HepG2 (cell line): ENCODE measurements around the gene QRICH2. TPM values are rescaled to one million over a fixed set of nuclear protein-coding genes. Genes with fewer than 3 reads are reported as not detected.

Experiments
- CEBPG ChIP-seq: IDR thresholded peaks from 2 replicates; pipeline ENCODE4 v1.6.1; 2016
- KDM2A ChIP-seq: sonication (generic); formaldehyde crosslinking; IDR thresholded peaks from 2 replicates; pipeline ENCODE4 v1.4.0; 2020; ENCODE audit warnings: low read depth, missing genetic modification reagents, borderline replicate concordance
- KIAA2018 ChIP-seq: sonication (generic); formaldehyde crosslinking; IDR thresholded peaks from 2 replicates; pipeline ENCODE4 v1.5.0; 2020; ENCODE audit warnings: mild to moderate bottlenecking, missing genetic modification reagents, borderline replicate concordance
- MAFG ChIP-seq: sonication (generic); formaldehyde crosslinking; IDR thresholded peaks from 2 replicates; pipeline ENCODE4 v1.5.1; 2020; ENCODE audit warnings: mild to moderate bottlenecking, missing genetic modification reagents
- MXD4 ChIP-seq: IDR thresholded peaks from 2 replicates; pipeline ENCODE4 v1.6.1; 2016; ENCODE audit warnings: mild to moderate bottlenecking, missing biosample characterization, missing genetic modification reagents
- PCBP2 ChIP-seq: fragments of 200-400 bp; formaldehyde crosslinking; optimal IDR thresholded peaks from 2 replicates; pipeline ENCODE3; 2018; ENCODE audit warnings: low read length, low read depth; ENCODE audit not compliant: poor library complexity, severe bottlenecking
- SMAD9 ChIP-seq: sonication (generic); formaldehyde crosslinking; IDR thresholded peaks from 2 replicates; pipeline ENCODE4 v1.5.1; 2020; ENCODE audit warnings: mild to moderate bottlenecking, missing genetic modification reagents
- SMARCC2 ChIP-seq: fragments of 450-650 bp; IDR thresholded peaks from 2 replicates; pipeline ENCODE4 v1.6.1; 2017; ENCODE audit warnings: antibody characterized with exemption, mild to moderate bottlenecking
- SNAPC5 ChIP-seq: sonication (generic); formaldehyde crosslinking; IDR thresholded peaks from 2 replicates; pipeline ENCODE4 v1.8.1; 2023; ENCODE audit warnings: mild to moderate bottlenecking, missing genetic modification reagents, borderline replicate concordance
- TOE1 ChIP-seq: sonication (generic); formaldehyde crosslinking; IDR thresholded peaks from 2 replicates; pipeline ENCODE4 v1.4.0; 2020; ENCODE audit warnings: mild to moderate bottlenecking, missing genetic modification reagents
- ZBTB4 ChIP-seq: sonication (generic); formaldehyde crosslinking; IDR thresholded peaks from 2 replicates; pipeline ENCODE4 v1.4.0; 2020; ENCODE audit warnings: missing genetic modification reagents, mild to moderate bottlenecking, borderline replicate concordance
- ZFP36L1 ChIP-seq: sonication (generic); formaldehyde crosslinking; IDR thresholded peaks from 2 replicates; pipeline ENCODE4 v1.8.0; 2022; ENCODE audit warnings: mild to moderate bottlenecking, missing genetic modification reagents, moderate library complexity
- ZNF430 ChIP-seq: sonication (generic); formaldehyde crosslinking; IDR thresholded peaks from 2 replicates; pipeline ENCODE4 v1.9.0; 2021; ENCODE audit warnings: mild to moderate bottlenecking, missing genetic modification reagents
- ZNF484 ChIP-seq: sonication (generic); formaldehyde crosslinking; IDR thresholded peaks from 2 replicates; pipeline ENCODE4 v1.5.1; 2020; ENCODE audit warnings: mild to moderate bottlenecking, low read depth, missing genetic modification reagents, borderline replicate concordance
- ZNF746 ChIP-seq: sonication (generic); formaldehyde crosslinking; IDR thresholded peaks from 2 replicates; pipeline ENCODE4 v1.8.0; 2022; ENCODE audit warnings: mild to moderate bottlenecking, missing genetic modification reagents
- ZNF761 ChIP-seq: sonication (generic); formaldehyde crosslinking; conservative IDR thresholded peaks from 2 replicates; pipeline ENCODE4 v1.4.0; 2020; ENCODE audit warnings: mild to moderate bottlenecking, missing genetic modification reagents
- ZNF772 ChIP-seq: sonication (generic); formaldehyde crosslinking; IDR thresholded peaks from 2 replicates; pipeline ENCODE4 v1.5.0; 2020; ENCODE audit warnings: mild to moderate bottlenecking, missing genetic modification reagents
- ZNF784 ChIP-seq: sonication (generic); formaldehyde crosslinking; IDR thresholded peaks from 2 replicates; pipeline ENCODE4 v1.5.1; 2020; ENCODE audit warnings: missing genetic modification reagents, mild to moderate bottlenecking, borderline replicate concordance
- polyA plus RNA-seq, 8 experiments: library from polyadenylated mRNA; depleted of rRNA in 3 of 8; stranded (reverse) in 7 of 8; unstranded in 1 of 8; fragments of >200 nt; fragmentation: Illumina TruSeq in 4 of 8; extraction: Trizol in 4 of 8; gene quantifications; 2 replicates each; pipeline versions ENCODE4 v1.2.1 to v1.2.3, GENCODE V29; 2011 to 2016; ENCODE audit warnings: low read depth in 4 of 8, missing spikeins in 1 of 8, mixed read lengths in 1 of 8; ENCODE audit not compliant: insufficient read depth in 1 of 8
- total RNA-seq, 5 experiments: library from RNA; depleted of rRNA; stranded (reverse); fragments of >200 nt; fragmentation: Illumina TruSeq; extraction: Trizol; gene quantifications; 2 replicates each; pipeline ENCODE4 v1.2.3, GENCODE V29; 2016; ENCODE audit warnings: low read depth in 1 of 5

The QRICH2 gene
- total and polyA plus RNA-seq, 2 of the 13 experiments (the other 11 are each of a cell fraction or from before 2014, with no cell fraction given) = 3.7 to 5.7 TPM

GRCh38 chr17:76265624-76266243 lies 42.3 kb downstream of the QRICH2 start (continued):
- TF ChIP-seq KDM2A (peak; percentile 63; the same call in 1 of the 2 replicates), ZBTB4 (CRISPR knock-in tag) (no peak), MXD4 (CRISPR knock-in tag) (peak; percentile 81), TOE1 (no peak), ZNF746 (CRISPR knock-in tag) (no peak; the same call in 1 of the 2 replicates), MAFG (CRISPR knock-in tag) (no peak), ZNF784 (no peak), ZNF430 (CRISPR knock-in tag) (0 out of 2 replicates have a peak, but pooled peaks have one; percentile 55), KIAA2018 (CRISPR knock-in tag) (no peak), ZNF761 (CRISPR knock-in tag) (0 out of 2 replicates have a peak, but pooled peaks have one; percentile 46), ZNF772 (CRISPR knock-in tag) (0 out of 2 replicates have a peak, but pooled peaks have one; percentile 36), PCBP2 (no peak), ZNF484 (CRISPR knock-in tag) (no peak), CEBPG (CRISPR knock-in tag) (no peak), SMAD9 (CRISPR knock-in tag) (no peak), SNAPC5 (CRISPR knock-in tag) (no peak), SMARCC2 (no peak), ZFP36L1 (CRISPR knock-in tag) (no peak)
